GM23338 (cell line): Measurements from ENCODE around the gene ZNF544. TPM values are rescaled to one million over a fixed set of nuclear protein-coding genes. Genes with fewer than 3 reads are reported as not detected.

Experiments
- ATAC-seq: fragments of 200-7000 bp; cut with Tn5 transposase; 3 replicates; pipeline ENCODE4 v1.9.1; 2020
- DNase-seq: peaks from one replicate; pipeline ENCODE4 v3.0.0-alpha.2; 2015; ENCODE audit warnings: low spot score
- H2AFZ ChIP-seq: fragments of 200-600 bp; sonication (generic); 2 replicates; pipeline ENCODE4 v1.8.0; 2016; ENCODE audit warnings: antibody characterized with exemption, mild to moderate bottlenecking, moderate library complexity
- H3F3A ChIP-seq: fragments of 200-600 bp; sonication (generic); replicated peaks from 2 replicates; pipeline ENCODE4 v1.8.0; 2017; ENCODE audit warnings: antibody characterized with exemption, mixed run types, low read depth
- H3K27ac ChIP-seq: fragments of 200-600 bp; sonication (generic); 2 replicates; pipeline ENCODE4 v1.6.1; 2016; ENCODE audit warnings: low read depth
- H3K27me3 ChIP-seq: fragments of 200-600 bp; sonication (generic); 2 replicates; pipeline ENCODE4 v1.8.0; 2016; ENCODE audit warnings: mild to moderate bottlenecking, mixed run types, moderate library complexity; ENCODE audit not compliant: insufficient read depth
- H3K36me3 ChIP-seq: fragments of 200-600 bp; sonication (generic); 2 replicates; pipeline ENCODE4 v1.8.0; 2016; ENCODE audit warnings: mild to moderate bottlenecking; ENCODE audit not compliant: insufficient read depth
- H3K4me1 ChIP-seq: fragments of 200-600 bp; sonication (generic); 2 replicates; pipeline ENCODE4 v1.8.0; 2016; ENCODE audit warnings: mild to moderate bottlenecking, moderate library complexity; ENCODE audit not compliant: insufficient read depth
- H3K4me2 ChIP-seq: fragments of 200-600 bp; sonication (generic); 2 replicates; pipeline ENCODE4 v1.7.1; 2017; ENCODE audit warnings: mixed run types
- H3K4me3 ChIP-seq: fragments of 200-600 bp; sonication (generic); 2 replicates; pipeline ENCODE4 v1.6.1; 2016; ENCODE audit warnings: mixed run types
- H3K79me2 ChIP-seq: fragments of 200-600 bp; sonication (generic); replicated peaks from 2 replicates; pipeline ENCODE4 v1.8.0; 2017; ENCODE audit warnings: mild to moderate bottlenecking; ENCODE audit not compliant: insufficient read depth
- H3K9me2 ChIP-seq: fragments of 200-600 bp; sonication (generic); 2 replicates; pipeline ENCODE4 v1.8.0; 2017; ENCODE audit not compliant: insufficient read depth
- H4K20me1 ChIP-seq: fragments of 200-600 bp; sonication (generic); replicated peaks from 2 replicates; pipeline ENCODE4 v1.8.0; 2017; ENCODE audit warnings: mild to moderate bottlenecking; ENCODE audit not compliant: insufficient read depth
- H3K27ac Mint-ChIP-seq: 2 replicates; pipeline ENCODE4 v1.8.0; 2020; ENCODE audit warnings: inconsistent platforms, mild to moderate bottlenecking, moderate library complexity, mixed read lengths
- H3K27me3 Mint-ChIP-seq: 3 replicates; pipeline ENCODE4 v1.8.0; 2022; ENCODE audit warnings: low read depth, mild to moderate bottlenecking, moderate library complexity, mixed read lengths, inconsistent platforms; ENCODE audit not compliant: insufficient read depth, poor library complexity
- H3K36me3 Mint-ChIP-seq: 3 replicates; pipeline ENCODE4 v1.8.0; 2021; ENCODE audit warnings: low read depth, mild to moderate bottlenecking, inconsistent platforms, moderate library complexity, mixed read lengths
- H3K4me1 Mint-ChIP-seq: 3 replicates; pipeline ENCODE4 v1.8.0; 2020; ENCODE audit warnings: mild to moderate bottlenecking, inconsistent platforms, mixed read lengths
- H3K4me3 Mint-ChIP-seq: 3 replicates; pipeline ENCODE4 v1.8.0; 2021; ENCODE audit warnings: moderate library complexity, mild to moderate bottlenecking, inconsistent platforms, mixed read lengths
- H3K9me3 Mint-ChIP-seq: 3 replicates; pipeline ENCODE4 v1.8.0; 2020; ENCODE audit warnings: moderate library complexity, mild to moderate bottlenecking, inconsistent platforms, mixed read lengths
- CREB1 ChIP-seq: fragments of 250-450 bp; sonication (Bioruptor Pico); IDR thresholded peaks from 2 replicates; pipeline ENCODE4 v1.5.0; 2020; ENCODE audit warnings: low read depth, mild to moderate bottlenecking, moderate library complexity
- CTCF ChIP-seq, 2 experiments: fragments of 200-600 bp in 1 of 2; sonication (generic) in 1 of 2; conservative IDR thresholded peaks; 2 replicates each; pipeline versions ENCODE4 v1.5.1 to v1.6.1; 2016 to 2017; ENCODE audit warnings: antibody characterized with exemption in 2 of 2, low read depth in 2 of 2, mild to moderate bottlenecking in 2 of 2, moderate library complexity in 1 of 2
- ETS1 ChIP-seq: IDR thresholded peaks from 2 replicates; pipeline ENCODE4 v1.6.1; 2016; ENCODE audit warnings: antibody characterized with exemption
- EZH2 ChIP-seq: fragments of 200-600 bp; sonication (generic); IDR thresholded peaks from one replicate; pipeline ENCODE4 v1.8.0; 2017; ENCODE audit warnings: antibody characterized with exemption, mild to moderate bottlenecking, low read depth; ENCODE audit not compliant: unreplicated experiment
- EZH2phosphoT487 ChIP-seq: fragments of 200-600 bp; sonication (generic); IDR thresholded peaks from one replicate; pipeline ENCODE4 v1.8.1; 2018; ENCODE audit warnings: antibody characterized with exemption; ENCODE audit not compliant: unreplicated experiment
- JUNB ChIP-seq: IDR thresholded peaks from one replicate; pipeline ENCODE4 v1.6.1; 2016; ENCODE audit warnings: antibody characterized with exemption; ENCODE audit not compliant: unreplicated experiment
- NANOG ChIP-seq: IDR thresholded peaks from 2 replicates; pipeline ENCODE4 v1.6.1; 2016; ENCODE audit warnings: antibody characterized with exemption, borderline replicate concordance
- POLR2AphosphoS5 ChIP-seq: IDR thresholded peaks from 2 replicates; pipeline ENCODE4 v1.6.1; 2016; ENCODE audit warnings: antibody characterized with exemption, low read depth
- REST ChIP-seq: IDR thresholded peaks from one replicate; pipeline ENCODE4 v1.6.1; 2018; ENCODE audit warnings: antibody characterized with exemption; ENCODE audit not compliant: unreplicated experiment
- STAT1 ChIP-seq: IDR thresholded peaks from one replicate; pipeline ENCODE4 v1.6.1; 2016; ENCODE audit warnings: antibody characterized with exemption; ENCODE audit not compliant: unreplicated experiment
- ZNF114 ChIP-seq: fragments of 250-450 bp; sonication (Bioruptor Pico); IDR thresholded peaks from 2 replicates; pipeline ENCODE4 v1.5.0; 2020; ENCODE audit warnings: mild to moderate bottlenecking, moderate library complexity
- ZNF331 ChIP-seq: fragments of 250-450 bp; sonication (Bioruptor Pico); IDR thresholded peaks from 2 replicates; pipeline ENCODE4 v1.5.0; 2020; ENCODE audit warnings: low read depth, mild to moderate bottlenecking, moderate library complexity
- ZNF462 ChIP-seq: fragments of 250-450 bp; sonication (Bioruptor Pico); IDR thresholded peaks from 2 replicates; pipeline ENCODE4 v1.5.0; 2020; ENCODE audit warnings: mild to moderate bottlenecking, moderate library complexity
- polyA plus RNA-seq: library from polyadenylated mRNA; unstranded; fragments of >200 nt; fragmentation: Nextera tagmentation; extraction: Ambion mirVana; gene quantifications from 2 replicates; pipeline ENCODE4 v1.2.1, GENCODE V29; 2016
- total RNA-seq: library from RNA; depleted of rRNA; stranded (reverse); fragments of >200 nt; shearing (Covaris generic); gene quantifications from 2 replicates; pipeline ENCODE4 v1.2.3, GENCODE V29; 2014

Gene ZNF544
- total and polyA plus RNA-seq, 2 experiments from 2014 or later: 29.4 to 93.9 TPM

GRCh38 chr19:58305932-58306323 lies 77.2 kb downstream of the ZNF544 start:
- H3K4me1 ChIP-seq: peaks cover 6% of the 10 kb centered on the region; the same call in 1 of the 2 replicates
- Mint-ChIP-seq H3K36me3 (peaks cover 44% of the 10 kb centered on the region), H3K27ac (no peak overlapping the region), H3K9me3 (no peaks in the 10 kb centered on the region), H3K4me3 (peak overlapping the region; percentile 97), H3K4me1 (peaks cover 13% of the 10 kb centered on the region), H3K27me3 (peaks cover 7% of the 10 kb centered on the region)
- no peak for ATAC-seq
- no peaks in the 10 kb centered on the region for H3K9me2 ChIP-seq
- no peak for DNase-seq
- peak overlapping the region; percentile 82; the same call in 1 of the 2 replicates for H2AFZ ChIP-seq
- H3K27ac ChIP-seq: peak overlapping the region; percentile 9; the same call in 1 of the 2 replicates
- TF ChIP-seq ZNF114 (CRISPR knock-in tag) (no peak), REST (no peak), ZNF331 (CRISPR knock-in tag) (no peak), POLR2AphosphoS5 (no peak), STAT1 (no peak), ZNF462 (CRISPR knock-in tag) (no peak), CTCF (conservative IDR thresholded peaks at IDR 0.05; ENCODE audit: low read depth in 2 of 2) (no peak), EZH2 (no peak), NANOG (no peak), CREB1 (CRISPR knock-in tag) (no peak), JUNB (no peak), EZH2phosphoT487 (no peak), ETS1 (no peak)
- 0 out of 2 replicates have a peak, but pooled peaks cover 8% of the 10 kb centered on the region for H3F3A ChIP-seq
- peaks cover 14% of the 10 kb centered on the region for H3K79me2 ChIP-seq
- peak overlapping the region; percentile 85 for H3K4me2 ChIP-seq
- peaks cover 24% of the 10 kb centered on the region for H4K20me1 ChIP-seq
- peak overlapping the region; percentile 71 for H3K4me3 ChIP-seq
- 0 out of 2 replicates have a peak, but pooled peaks cover 3% of the 10 kb centered on the region for H3K36me3 ChIP-seq
- H3K27me3 ChIP-seq: no peaks in the 10 kb centered on the region
